ENCODE results near the gene CNGA4. TPM values are rescaled to one million over a fixed set of nuclear protein-coding genes. Genes with fewer than 3 reads are reported as not detected.

The CNGA4 gene
- total RNA-seq, 1 donor from 2014 or later: not detected

- Histone ChIP-seq H3K4me1 (no peaks in the 10 kb centered on the region), H3K4me3 (no peak within 1 kb of the TSS), H3K9me3 (replicated peaks) (no peaks in the 10 kb centered on the region), H3K27me3 (ENCODE audit: low read depth) (no peaks in the 10 kb centered on the region), H3K27ac (replicated peaks) (no peak within 1 kb of the TSS), H3K36me3 (peaks cover 4% of the 10 kb centered on the region)
- no peak for TF ChIP-seq CTCF (IDR thresholded peaks at IDR 0.05; ENCODE audit: borderline replicate concordance)
- intact Hi-C loops (cut with micrococcal nuclease): no loop called here
- no peak for DNase-seq
Measured at GRCh38 chr11:6199174-6199810, 39.6 kb upstream of the CNGA4 start, which contains the start of gene OR52W1. Gene OR52W1 (plus strand): TSS chr11:6199224. CDS start chr11:6199224, 0 bp downstream.

GRCh38 chr11:6200975-6201374 is 37.9 kb upstream of the CNGA4 start:
- H3K27me3 ChIP-seq (ENCODE audit: low read depth): no peaks in the 10 kb centered on the region
- TF ChIP-seq CTCF (IDR thresholded peaks at IDR 0.05; ENCODE audit: borderline replicate concordance): no peak
- intact Hi-C loops (cut with micrococcal nuclease): no loop called here

GRCh38 chr11:6201481-6201880 is 37.4 kb upstream of the CNGA4 start:
- H3K9me3 ChIP-seq (replicated peaks): no peaks in the 10 kb centered on the region
- H3K4me1 ChIP-seq: no peaks in the 10 kb centered on the region
- H3K4me3 ChIP-seq: no peak overlapping the region
- no peaks in the 10 kb centered on the region for H3K27me3 ChIP-seq (ENCODE audit: low read depth)
- intact Hi-C loops (cut with micrococcal nuclease): no loop called here
- DNase-seq: no peak
- H3K27ac ChIP-seq (replicated peaks): no peak overlapping the region
- H3K36me3 ChIP-seq: peaks cover 23% of the 10 kb centered on the region
- TF ChIP-seq CTCF (IDR thresholded peaks at IDR 0.05; ENCODE audit: borderline replicate concordance): no peak

More at GRCh38 chr11:6200975-6201374, 37.9 kb upstream of the CNGA4 start:
- H3K36me3 ChIP-seq: peaks cover 18% of the 10 kb centered on the region
- H3K4me3 ChIP-seq: no peak overlapping the region
- peak; percentile 47 for DNase-seq
- no peak overlapping the region for H3K27ac ChIP-seq (replicated peaks)
- no peaks in the 10 kb centered on the region for H3K9me3 ChIP-seq (replicated peaks)
- no peaks in the 10 kb centered on the region for H3K4me1 ChIP-seq

GRCh38 chr11:6202041-6202440 is 36.8 kb upstream of the CNGA4 start:
- DNase-seq: no peak
- Histone ChIP-seq H3K27me3 (ENCODE audit: low read depth) (no peaks in the 10 kb centered on the region), H3K9me3 (replicated peaks) (no peaks in the 10 kb centered on the region), H3K36me3 (peaks cover 24% of the 10 kb centered on the region), H3K27ac (replicated peaks) (no peak overlapping the region), H3K4me3 (no peak overlapping the region), H3K4me1 (peaks cover 3% of the 10 kb centered on the region)
- no peak for TF ChIP-seq CTCF (IDR thresholded peaks at IDR 0.05; ENCODE audit: borderline replicate concordance)
- intact Hi-C loops (cut with micrococcal nuclease): no loop called here

- no peak overlapping the region for H3K27ac ChIP-seq (replicated peaks)
- H3K9me3 ChIP-seq (replicated peaks): no peaks in the 10 kb centered on the region
- DNase-seq: no peak
- H3K27me3 ChIP-seq (ENCODE audit: low read depth): no peaks in the 10 kb centered on the region
- H3K4me3 ChIP-seq: no peak overlapping the region
- H3K4me1 ChIP-seq: peaks cover 7% of the 10 kb centered on the region
- peaks cover 28% of the 10 kb centered on the region for H3K36me3 ChIP-seq
- TF ChIP-seq CTCF (IDR thresholded peaks at IDR 0.05; ENCODE audit: borderline replicate concordance): no peak
- intact Hi-C loops (cut with micrococcal nuclease): no loop called here
Measured at GRCh38 chr11:6203327-6203726, 35.6 kb upstream of the CNGA4 start.
